ENCODE measurements around the gene NINJ2.

- TF ChIP-seq POLR2A (IDR thresholded peaks at IDR 0.05; ENCODE audit: low read depth, low read length): no peak
- no peak for TF ChIP-seq GABPA (IDR thresholded peaks at IDR 0.05; ENCODE audit: low read depth)
- no peak for TF ChIP-seq RAD51 (IDR thresholded peaks at IDR 0.05)
- no peak for TF ChIP-seq ZBTB4 (CRISPR knock-in tag; IDR thresholded peaks at IDR 0.05)
- no peak for TF ChIP-seq ZNF217 (IDR thresholded peaks at IDR 0.05)
- no peak for TF ChIP-seq RFX5 (IDR thresholded peaks at IDR 0.05; ENCODE audit: low read depth, low read length)
- TF ChIP-seq FOXM1 (IDR thresholded peaks at IDR 0.05; ENCODE audit: low read depth, low read length): no peak
- no peak for TF ChIP-seq ZBTB33 (IDR thresholded peaks at IDR 0.05)
- no peak for TF ChIP-seq TCF7 (IDR thresholded peaks at IDR 0.05; ENCODE audit: borderline replicate concordance)
- TF ChIP-seq SMC3 (IDR thresholded peaks at IDR 0.05; ENCODE audit: borderline replicate concordance, low read length): no peak
- TF ChIP-seq CTCF (IDR thresholded peaks at IDR 0.05 in 2 of 3, conservative IDR thresholded peaks at IDR 0.05 in 1 of 3; ENCODE audit: control insufficient read depth in 2 of 3, extremely low read depth in 1 of 3, insufficient read depth in 1 of 3, low read depth in 3 of 3, low read length in 3 of 3): no peak
- TF ChIP-seq USF2 (IDR thresholded peaks at IDR 0.05; ENCODE audit: borderline replicate concordance, low read depth, low read length): no peak
- no peak for TF ChIP-seq RAD21 (IDR thresholded peaks at IDR 0.05; ENCODE audit: insufficient read depth, low read depth, low read length)
Observed at GRCh38 chr12:697481-697880, 34.2 kb upstream of the NINJ2 start.

Data from GM12878 (cell line).